ENCODE data around the gene SLC20A1. TPM values are rescaled to one million over a fixed set of nuclear protein-coding genes. Genes with fewer than 3 reads are reported as not detected.

SLC20A1 gene
- total RNA-seq, 4 donors from 2014 or later = 15.6 to 40.3 (median 23.9) TPM

- H3K4me1 ChIP-seq = peaks cover 0 to 6% of the 10 kb centered on the region in 2 donors
- intact Hi-C loops (cut with DNase I) = no loop called here
- no peaks in the 10 kb centered on the region for H3K27me3 ChIP-seq
- H3K4me3 ChIP-seq (replicated peaks in 1 of 3) = no peak overlapping the region
- H3K9me3 ChIP-seq = no peaks in the 10 kb centered on the region
- no peak for TF ChIP-seq CTCF (IDR thresholded peaks at IDR 0.05)
- TF ChIP-seq POLR2A (IDR thresholded peaks at IDR 0.05) = no peak
- H3K27ac ChIP-seq = no peak overlapping the region
- 80 to 81% methylated on average over 12 of the region's 12 CpGs for WGBS, 2 donors
- no peaks in the 10 kb centered on the region for H3K36me3 ChIP-seq
- DNase-seq = no peak
These were observed 38.0 kb downstream of the SLC20A1 start for GRCh38 chr2:112683550-112684414.

GRCh38 chr2:112684415-112684775, 38.7 kb downstream of the SLC20A1 start:
- 66 to 74% methylated on average over 3 of the region's 3 CpGs for WGBS, 2 donors
- no peak overlapping the region for H3K4me3 ChIP-seq (replicated peaks in 1 of 3)
- no peaks in the 10 kb centered on the region for H3K9me3 ChIP-seq
- intact Hi-C loops (cut with DNase I) = no loop called here
- no peak for DNase-seq
- H3K27me3 ChIP-seq = no peaks in the 10 kb centered on the region
- H3K27ac ChIP-seq = no peak overlapping the region
- no peaks in the 10 kb centered on the region for H3K36me3 ChIP-seq
- peaks cover 0 to 4% of the 10 kb centered on the region in 2 donors for H3K4me1 ChIP-seq
- TF ChIP-seq POLR2A (IDR thresholded peaks at IDR 0.05) = no peak
- TF ChIP-seq CTCF (IDR thresholded peaks at IDR 0.05) = no peak

- no peaks in the 10 kb centered on the region for H3K27me3 ChIP-seq
- DNase-seq = no peak
- no peaks in the 10 kb centered on the region for H3K9me3 ChIP-seq
- intact Hi-C loops (cut with DNase I) = no loop called here
- no peaks in the 10 kb centered on the region for H3K4me1 ChIP-seq
- H3K27ac ChIP-seq = no peak overlapping the region
- TF ChIP-seq CTCF (IDR thresholded peaks at IDR 0.05) = no peak
- no peak for TF ChIP-seq POLR2A (IDR thresholded peaks at IDR 0.05)
- 89 to 92% methylated on average over 4 of the region's 4 CpGs for WGBS, 2 donors
- no peak overlapping the region for H3K4me3 ChIP-seq (replicated peaks in 1 of 3)
- no peaks in the 10 kb centered on the region for H3K36me3 ChIP-seq
These were observed 39.6 kb downstream of the SLC20A1 start for GRCh38 chr2:112685271-112685884.

- Histone ChIP-seq H3K27me3 (no peaks in the 10 kb centered on the region), H3K4me1 (peaks cover 0 to 4% of the 10 kb centered on the region in 2 donors), H3K9me3 (no peaks in the 10 kb centered on the region), H3K36me3 (no peaks in the 10 kb centered on the region), H3K4me3 (replicated peaks in 1 of 3) (no peak overlapping the region), H3K27ac (no peak overlapping the region)
- 81 to 82% methylated on average over 12 to 15 of the region's 15 CpGs for WGBS, 2 donors
- intact Hi-C loops (cut with DNase I) = no loop called here
- no peak for DNase-seq
- TF ChIP-seq POLR2A (IDR thresholded peaks at IDR 0.05) = no peak
- no peak for TF ChIP-seq CTCF (IDR thresholded peaks at IDR 0.05)
These were observed 40.8 kb downstream of the SLC20A1 start for GRCh38 chr2:112686348-112687217.

Measured in thyroid gland (tissue), 4 donors.